HG03064 (cell line): Measurements from ENCODE around the gene LDHB.
A peak's percentile ranks its signal among the peaks of the same experiment; 100 is the strongest.
"Not testable (repeated sequence)": the region's sequence is repeated elsewhere in the genome, so short reads cannot be mapped to it uniquely, and the experiment has no call there.

Source experiments
- ATAC-seq: cut with Tn5 transposase; IDR thresholded peaks from one replicate; pipeline ENCODE4 v1.9.1; 2021; ENCODE audit warnings: low read depth; ENCODE audit not compliant: unreplicated experiment

Gene LDHB

DNA sequence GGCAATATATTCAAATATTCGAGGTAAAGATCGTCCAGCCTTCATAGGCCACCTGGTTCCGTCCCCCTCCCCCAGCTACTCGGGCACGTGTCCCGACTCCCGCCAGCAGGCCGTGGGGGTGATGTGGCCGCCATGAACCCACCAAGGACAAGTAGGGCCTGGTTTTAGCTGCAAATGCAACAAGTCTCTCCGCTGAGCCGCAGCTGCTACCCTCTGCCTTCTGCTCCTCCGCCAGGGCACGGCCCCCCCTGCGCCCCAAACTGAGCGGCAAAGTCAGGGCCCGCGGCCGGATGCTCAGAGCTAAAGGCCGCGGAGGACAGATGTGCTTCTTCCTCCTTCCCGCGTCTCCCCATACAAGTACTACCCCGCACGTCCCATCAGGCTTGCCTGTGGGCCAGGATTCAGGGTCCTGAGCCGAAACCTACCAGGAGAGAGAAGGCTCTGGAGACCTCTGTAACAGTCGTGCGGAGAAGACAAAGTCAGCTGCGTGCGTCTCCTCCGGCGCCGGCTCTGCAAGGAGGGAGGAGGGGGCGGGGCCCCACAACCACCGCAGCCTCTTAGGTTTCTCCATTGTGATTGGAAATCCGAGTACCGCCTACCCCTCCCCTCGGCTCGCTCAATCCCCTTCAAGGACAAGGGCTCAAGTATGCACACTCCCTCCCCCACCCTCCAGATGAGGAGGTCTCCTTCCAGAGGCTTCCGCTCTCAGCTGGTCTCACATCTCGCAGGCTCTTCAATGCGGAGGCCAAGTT, at the start of gene LDHB:
LDHB (minus strand) TSS at position 517 of the 752 bp plus-strand sequence. CDS start 3,171 bp downstream, outside the sequence.
- peak; percentile 98 for ATAC-seq

GRCh38 chr12:21704847-21705246, 47.2 kb upstream of the LDHB start:
- no peak for ATAC-seq

DNA sequence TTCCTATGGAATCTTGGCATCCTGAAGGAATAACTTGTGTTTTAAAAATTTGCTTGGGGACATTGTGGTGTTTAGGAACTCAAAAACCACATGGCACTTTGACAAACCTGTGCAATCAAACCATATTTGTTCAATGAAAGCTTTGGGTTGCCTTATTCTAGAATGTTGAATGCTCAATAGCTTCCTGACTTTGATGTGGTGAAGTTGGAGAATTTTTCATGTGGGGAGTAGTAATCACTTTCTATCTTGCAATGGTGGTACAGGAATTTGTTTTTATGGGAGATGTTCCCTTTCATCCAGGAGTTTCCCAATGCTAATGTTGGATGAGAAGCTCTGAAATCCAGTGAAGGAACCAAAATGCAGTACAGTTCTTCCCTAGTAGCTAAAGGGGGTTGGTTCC, 42.2 kb upstream of the LDHB start:
- no peak for ATAC-seq

GRCh38 chr12:21697904-21698630, 40.4 kb upstream of the LDHB start:
- no peak for ATAC-seq

DNA sequence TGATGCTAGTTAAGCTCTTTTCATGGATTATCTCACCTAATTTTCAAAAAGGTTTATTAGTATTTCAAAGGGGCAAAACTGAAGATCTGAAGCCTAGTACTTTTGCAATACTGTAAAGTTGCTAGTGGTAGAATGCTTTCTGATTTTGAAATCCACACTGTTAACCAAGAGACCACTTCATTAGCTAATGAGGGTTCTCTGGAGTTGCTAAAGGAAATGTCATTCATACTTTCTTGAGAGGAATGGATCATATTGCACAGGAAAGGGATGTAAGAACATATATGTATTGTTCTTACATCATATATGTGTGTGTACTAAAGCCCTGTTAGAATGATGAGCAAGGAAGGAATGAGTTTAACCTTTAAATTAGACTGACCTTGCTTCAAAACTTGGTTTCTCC, 39.0 kb upstream of the LDHB start:
- ATAC-seq: no peak

DNA sequence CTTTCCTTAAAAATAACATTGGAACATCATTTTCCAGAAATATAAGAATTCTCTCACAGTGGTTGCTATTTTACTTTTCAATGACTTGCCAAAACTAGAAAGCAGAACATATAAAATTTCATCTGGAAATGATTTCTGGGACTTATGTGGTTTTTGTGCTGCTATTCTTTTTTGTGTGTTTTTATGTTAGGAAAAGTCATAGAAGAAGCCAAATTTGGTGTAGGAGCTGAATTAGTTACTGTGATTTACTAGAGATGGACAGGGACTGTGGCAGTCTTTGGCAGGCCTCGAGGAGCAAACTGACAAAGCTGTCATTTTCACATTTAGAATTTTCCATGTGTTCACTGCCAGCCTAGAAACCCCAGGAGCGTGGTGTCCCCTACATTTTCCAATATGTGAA, 38.3 kb upstream of the LDHB start:
- ATAC-seq: no peak

DNA sequence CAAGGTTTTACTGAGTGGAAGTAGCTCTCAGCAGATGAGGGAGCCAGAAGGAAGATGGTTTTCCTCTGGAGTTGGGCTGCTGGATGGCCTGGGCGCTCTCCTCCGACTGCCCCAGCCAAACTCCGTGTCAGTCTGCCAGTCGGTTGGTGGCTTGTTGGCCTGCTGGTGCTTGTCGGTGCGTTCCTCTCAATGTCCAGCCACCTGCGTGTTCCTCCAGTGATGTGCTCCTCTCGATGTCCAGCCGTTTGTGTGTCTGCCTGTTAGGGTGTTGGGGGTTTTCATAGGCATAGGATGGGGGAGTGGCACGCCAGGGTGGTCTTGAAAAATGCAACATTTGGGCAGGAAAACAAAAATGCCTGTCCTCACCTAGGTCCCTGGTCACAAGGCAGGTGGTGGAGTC, 37.0 kb upstream of the LDHB start:
- no peak for ATAC-seq

- no peak for ATAC-seq
These were observed 33.9 kb upstream of the LDHB start for GRCh38 chr12:21691515-21691914.

DNA sequence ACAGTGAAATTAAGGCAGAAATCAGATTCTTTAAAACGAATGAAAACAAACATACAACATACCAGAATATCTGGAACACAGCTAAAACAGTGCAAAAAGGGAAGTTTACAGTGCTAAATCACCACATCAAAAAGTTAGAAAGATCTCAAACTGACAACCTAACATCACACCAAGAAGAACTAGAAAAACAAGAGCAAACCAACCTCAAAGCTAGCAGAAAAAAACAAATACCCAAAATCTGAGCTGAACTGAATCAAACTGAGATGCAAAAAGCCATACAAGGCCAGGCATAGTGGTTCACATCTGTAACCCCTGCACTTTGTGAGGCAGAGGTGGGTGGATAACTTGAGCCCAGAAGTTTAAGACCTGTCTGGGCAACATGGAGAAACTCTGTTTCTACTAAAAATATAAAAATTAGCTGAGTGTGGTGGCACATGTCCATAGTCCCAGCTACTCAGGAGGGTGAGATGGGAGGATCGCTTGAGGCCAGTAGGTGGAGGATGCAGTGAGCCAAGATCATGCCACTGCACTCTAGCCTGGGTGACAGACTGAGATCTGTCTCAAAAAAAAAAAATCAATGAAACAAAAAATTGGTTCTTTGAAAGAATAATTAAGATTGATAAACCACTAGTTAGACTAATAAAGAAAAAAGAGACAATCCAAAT, 33.2 kb upstream of the LDHB start:
- no peak for ATAC-seq

- no peak for ATAC-seq
These were observed 25.5 kb upstream of the LDHB start for GRCh38 chr12:21683115-21683514.

DNA sequence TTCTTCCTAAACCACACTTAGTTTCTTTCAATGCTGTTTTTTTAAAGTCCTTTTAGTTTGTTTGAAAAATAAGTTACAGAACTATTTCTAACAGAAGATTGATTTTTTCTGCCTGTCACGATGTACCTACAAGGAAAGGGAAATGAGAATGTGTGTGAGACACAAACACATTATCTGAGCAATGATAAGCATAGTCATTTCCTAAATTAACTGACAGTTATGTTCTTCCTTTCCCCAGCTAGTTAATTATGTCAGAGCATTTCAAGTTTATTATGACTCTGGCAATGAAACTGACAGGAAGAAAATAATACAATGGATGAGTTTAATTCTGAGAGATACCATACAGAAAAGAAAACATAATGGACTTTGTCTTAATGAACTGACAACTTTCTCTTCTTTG, 21.3 kb upstream of the LDHB start:
- no peak for ATAC-seq

GRCh38 chr12:21677622-21678277, 20.1 kb upstream of the LDHB start:
- ATAC-seq: no peak

- ATAC-seq: no peak
These were observed 19.6 kb upstream of the LDHB start for GRCh38 chr12:21677204-21677603.

DNA sequence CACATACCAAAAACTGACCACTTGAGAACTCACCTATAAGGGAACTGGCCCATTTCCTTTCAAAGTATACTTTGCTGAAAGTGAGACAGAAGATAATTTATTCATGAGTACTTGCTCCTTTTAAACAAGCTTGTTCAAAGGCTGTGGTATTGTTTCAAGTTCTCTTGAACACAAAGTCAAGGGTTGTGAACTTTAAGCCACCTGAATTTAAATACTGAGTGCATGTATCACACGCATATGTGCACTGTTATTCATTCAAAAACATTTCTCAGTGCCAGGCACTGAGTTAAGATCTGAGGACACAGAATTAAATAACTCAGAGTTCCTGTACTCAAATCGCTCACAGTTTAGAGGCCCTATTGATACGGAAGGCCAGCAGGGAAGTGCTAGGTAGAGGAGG, 19.1 kb upstream of the LDHB start:
- no peak for ATAC-seq

GRCh38 chr12:21675641-21676040, 18.0 kb upstream of the LDHB start:
- ATAC-seq: no peak

- no peak for ATAC-seq
These were observed 17.5 kb upstream of the LDHB start for GRCh38 chr12:21675096-21675495.

GRCh38 chr12:21673830-21674552, 16.3 kb upstream of the LDHB start:
- ATAC-seq: not testable (repeated sequence)

DNA sequence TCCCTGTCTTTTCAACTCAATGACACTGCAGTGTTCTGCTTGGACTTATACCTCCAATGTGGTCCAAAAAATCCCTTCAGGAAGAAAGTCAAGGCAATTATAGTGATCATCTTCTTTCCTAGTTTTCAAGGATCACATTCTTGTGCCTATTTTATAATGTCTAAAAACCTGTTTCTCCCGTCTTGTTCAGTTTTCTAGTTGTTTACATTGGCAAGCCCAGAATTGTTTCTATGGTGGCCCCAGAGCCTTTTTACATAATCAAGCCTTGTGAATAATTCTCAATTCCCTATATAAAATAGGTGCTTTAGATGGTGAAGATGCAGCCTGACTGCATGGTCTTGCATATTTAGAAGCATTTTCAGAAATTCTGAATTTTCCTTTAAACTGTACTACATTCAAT, 14.5 kb upstream of the LDHB start:
- ATAC-seq: no peak

GRCh38 chr12:21666722-21667121, 9.1 kb upstream of the LDHB start:
- no peak for ATAC-seq

DNA sequence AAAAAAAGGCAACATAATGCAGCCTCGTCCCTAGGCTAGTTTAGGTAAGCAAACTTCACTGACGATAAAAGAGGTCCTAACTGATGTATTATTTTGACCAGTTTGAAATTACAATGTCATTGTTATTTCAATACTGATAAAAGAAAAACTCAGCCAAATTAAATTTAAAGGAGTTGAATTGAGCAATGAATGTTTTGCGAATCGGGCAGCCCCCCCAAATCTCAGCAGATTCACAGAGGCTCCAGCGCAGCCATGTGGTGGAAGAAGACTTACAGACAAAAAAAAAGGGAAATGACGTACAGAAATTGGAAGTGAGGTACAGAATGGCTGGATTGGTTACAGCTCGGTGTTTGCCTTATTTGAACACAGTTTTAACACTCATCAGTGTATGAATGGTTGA, 8.2 kb upstream of the LDHB start:
- ATAC-seq: no peak
